K562 (cell line): ENCODE data around the gene ACHE. TPM values are rescaled to one million over a fixed set of nuclear protein-coding genes. Genes with fewer than 3 reads are reported as not detected.

Experiments used
- ILF3 ChIP-seq: fragments of 450-650 bp; IDR thresholded peaks from 2 replicates; pipeline ENCODE4 v1.6.1; 2018; ENCODE audit warnings: antibody characterized with exemption, mild to moderate bottlenecking, moderate library complexity, borderline replicate concordance
- KAT7 ChIP-seq: sonication (generic); formaldehyde crosslinking; IDR thresholded peaks from 2 replicates; pipeline ENCODE4 v1.8.0; 2022; ENCODE audit warnings: missing genetic modification reagents, mild to moderate bottlenecking, borderline replicate concordance
- KLF10 ChIP-seq: fragments of 250-450 bp; sonication (Bioruptor Pico); IDR thresholded peaks from 2 replicates; pipeline ENCODE4 v1.6.1; 2021; ENCODE audit warnings: matching md5 sums
- NFRKB ChIP-seq: fragments of 450-650 bp; IDR thresholded peaks from 2 replicates; pipeline ENCODE4 v1.6.1; 2016; ENCODE audit warnings: low read depth
- SMARCE1 ChIP-seq: fragments of 450-650 bp; IDR thresholded peaks from 2 replicates; pipeline ENCODE4 v1.7.1; 2016; ENCODE audit warnings: mild to moderate bottlenecking
- ZNF133 ChIP-seq: fragments of 250-450 bp; sonication (Bioruptor Pico); IDR thresholded peaks from 2 replicates; pipeline ENCODE4 v1.4.0; 2020; ENCODE audit warnings: mild to moderate bottlenecking
- ZNF431 ChIP-seq: sonication (generic); formaldehyde crosslinking; IDR thresholded peaks from 2 replicates; pipeline ENCODE4 v1.8.0; 2022; ENCODE audit warnings: mild to moderate bottlenecking, missing genetic modification reagents
- ZNF655 ChIP-seq: fragments of 250-450 bp; sonication (Bioruptor Pico); IDR thresholded peaks from 2 replicates; pipeline ENCODE4 v1.5.0; 2021
- polyA plus RNA-seq, 8 experiments: library from polyadenylated mRNA; depleted of rRNA in 4 of 8; stranded (reverse) in 5 of 8; unstranded in 3 of 8; fragments of >200 nt; fragmentation: Nextera tagmentation in 2 of 8; fragmentation: Illumina TruSeq in 1 of 8; extraction: Ambion mirVana in 2 of 8; extraction: Trizol in 1 of 8; gene quantifications; 2 replicates each; pipeline versions ENCODE4 v1.2.1 to v1.2.3, GENCODE V29; 2011 to 2014; ENCODE audit warnings: inconsistent platforms in 1 of 8, missing spikeins in 1 of 8
- total RNA-seq, 7 experiments: library from RNA; depleted of rRNA in 6 of 7; stranded (reverse); fragments of >200 nt in 6 of 7; fragmentation: Illumina TruSeq in 2 of 7; extraction: Trizol in 2 of 7; gene quantifications; 2 replicates each; pipeline versions ENCODE4 v1.2.1 to v1.2.3, GENCODE V29; 2011 to 2021; ENCODE audit warnings: low replicate concordance in 1 of 7
- TF ChIP-seq, protein P1 (sequence below): fragments of 450-650 bp; IDR thresholded peaks from 2 replicates; pipeline ENCODE4 v1.7.1; 2018; ENCODE audit warnings: mild to moderate bottlenecking, low read depth; ENCODE audit not compliant: partially characterized antibody
- TF ChIP-seq, protein P2 (sequence below): fragments of 250-450 bp; sonication (Bioruptor Pico); IDR thresholded peaks from 2 replicates; pipeline ENCODE4 v1.4.0; 2020; ENCODE audit warnings: borderline replicate concordance
- TF ChIP-seq, protein P3 (sequence below): fragments of 250-450 bp; sonication (Bioruptor Pico); IDR thresholded peaks from 2 replicates; pipeline ENCODE4 v1.4.0; 2020; ENCODE audit warnings: mild to moderate bottlenecking, moderate library complexity
- TF ChIP-seq, protein P4 (sequence below): sonication (generic); formaldehyde crosslinking; IDR thresholded peaks from 2 replicates; pipeline ENCODE4 v1.8.1; 2023; ENCODE audit warnings: missing genetic modification reagents, mild to moderate bottlenecking, borderline replicate concordance

ACHE gene
- total and polyA plus RNA-seq, 9 of the 15 experiments (the other 6 are each of a cell fraction or from before 2014, with no cell fraction given) = 0.04 to 8.8 (median 1.9) TPM

- TF ChIP-seq, protein P1, sequence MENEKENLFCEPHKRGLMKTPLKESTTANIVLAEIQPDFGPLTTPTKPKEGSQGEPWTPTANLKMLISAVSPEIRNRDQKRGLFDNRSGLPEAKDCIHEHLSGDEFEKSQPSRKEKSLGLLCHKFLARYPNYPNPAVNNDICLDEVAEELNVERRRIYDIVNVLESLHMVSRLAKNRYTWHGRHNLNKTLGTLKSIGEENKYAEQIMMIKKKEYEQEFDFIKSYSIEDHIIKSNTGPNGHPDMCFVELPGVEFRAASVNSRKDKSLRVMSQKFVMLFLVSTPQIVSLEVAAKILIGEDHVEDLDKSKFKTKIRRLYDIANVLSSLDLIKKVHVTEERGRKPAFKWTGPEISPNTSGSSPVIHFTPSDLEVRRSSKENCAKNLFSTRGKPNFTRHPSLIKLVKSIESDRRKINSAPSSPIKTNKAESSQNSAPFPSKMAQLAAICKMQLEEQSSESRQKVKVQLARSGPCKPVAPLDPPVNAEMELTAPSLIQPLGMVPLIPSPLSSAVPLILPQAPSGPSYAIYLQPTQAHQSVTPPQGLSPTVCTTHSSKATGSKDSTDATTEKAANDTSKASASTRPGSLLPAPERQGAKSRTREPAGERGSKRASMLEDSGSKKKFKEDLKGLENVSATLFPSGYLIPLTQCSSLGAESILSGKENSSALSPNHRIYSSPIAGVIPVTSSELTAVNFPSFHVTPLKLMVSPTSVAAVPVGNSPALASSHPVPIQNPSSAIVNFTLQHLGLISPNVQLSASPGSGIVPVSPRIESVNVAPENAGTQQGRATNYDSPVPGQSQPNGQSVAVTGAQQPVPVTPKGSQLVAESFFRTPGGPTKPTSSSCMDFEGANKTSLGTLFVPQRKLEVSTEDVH = no peak
- TF ChIP-seq ZNF133 (peak; percentile 68; the same call in 1 of the 2 replicates), ZNF431 (CRISPR knock-in tag) (peak; percentile 75; the same call in 1 of the 2 replicates), KLF10 (0 out of 2 replicates have a peak, but pooled peaks have one; percentile 58), KAT7 (CRISPR knock-in tag) (peak; percentile 37; the same call in 1 of the 2 replicates), ZNF655 (CRISPR knock-in tag) (no peak), SMARCE1 (no peak), ILF3 (no peak), NFRKB (no peak)
- TF ChIP-seq, protein P2, sequence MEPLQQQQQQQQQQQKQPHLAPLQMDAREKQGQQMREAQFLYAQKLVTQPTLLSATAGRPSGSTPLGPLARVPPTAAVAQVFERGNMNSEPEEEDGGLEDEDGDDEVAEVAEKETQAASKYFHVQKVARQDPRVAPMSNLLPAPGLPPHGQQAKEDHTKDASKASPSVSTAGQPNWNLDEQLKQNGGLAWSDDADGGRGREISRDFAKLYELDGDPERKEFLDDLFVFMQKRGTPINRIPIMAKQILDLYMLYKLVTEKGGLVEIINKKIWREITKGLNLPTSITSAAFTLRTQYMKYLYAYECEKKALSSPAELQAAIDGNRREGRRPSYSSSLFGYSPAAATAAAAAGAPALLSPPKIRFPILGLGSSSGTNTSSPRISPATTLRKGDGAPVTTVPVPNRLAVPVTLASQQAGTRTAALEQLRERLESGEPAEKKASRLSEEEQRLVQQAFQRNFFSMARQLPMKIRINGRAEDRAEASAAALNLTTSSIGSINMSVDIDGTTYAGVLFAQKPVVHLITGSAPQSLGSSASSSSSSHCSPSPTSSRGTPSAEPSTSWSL (CRISPR knock-in tag) = no peak
- TF ChIP-seq, protein P3, sequence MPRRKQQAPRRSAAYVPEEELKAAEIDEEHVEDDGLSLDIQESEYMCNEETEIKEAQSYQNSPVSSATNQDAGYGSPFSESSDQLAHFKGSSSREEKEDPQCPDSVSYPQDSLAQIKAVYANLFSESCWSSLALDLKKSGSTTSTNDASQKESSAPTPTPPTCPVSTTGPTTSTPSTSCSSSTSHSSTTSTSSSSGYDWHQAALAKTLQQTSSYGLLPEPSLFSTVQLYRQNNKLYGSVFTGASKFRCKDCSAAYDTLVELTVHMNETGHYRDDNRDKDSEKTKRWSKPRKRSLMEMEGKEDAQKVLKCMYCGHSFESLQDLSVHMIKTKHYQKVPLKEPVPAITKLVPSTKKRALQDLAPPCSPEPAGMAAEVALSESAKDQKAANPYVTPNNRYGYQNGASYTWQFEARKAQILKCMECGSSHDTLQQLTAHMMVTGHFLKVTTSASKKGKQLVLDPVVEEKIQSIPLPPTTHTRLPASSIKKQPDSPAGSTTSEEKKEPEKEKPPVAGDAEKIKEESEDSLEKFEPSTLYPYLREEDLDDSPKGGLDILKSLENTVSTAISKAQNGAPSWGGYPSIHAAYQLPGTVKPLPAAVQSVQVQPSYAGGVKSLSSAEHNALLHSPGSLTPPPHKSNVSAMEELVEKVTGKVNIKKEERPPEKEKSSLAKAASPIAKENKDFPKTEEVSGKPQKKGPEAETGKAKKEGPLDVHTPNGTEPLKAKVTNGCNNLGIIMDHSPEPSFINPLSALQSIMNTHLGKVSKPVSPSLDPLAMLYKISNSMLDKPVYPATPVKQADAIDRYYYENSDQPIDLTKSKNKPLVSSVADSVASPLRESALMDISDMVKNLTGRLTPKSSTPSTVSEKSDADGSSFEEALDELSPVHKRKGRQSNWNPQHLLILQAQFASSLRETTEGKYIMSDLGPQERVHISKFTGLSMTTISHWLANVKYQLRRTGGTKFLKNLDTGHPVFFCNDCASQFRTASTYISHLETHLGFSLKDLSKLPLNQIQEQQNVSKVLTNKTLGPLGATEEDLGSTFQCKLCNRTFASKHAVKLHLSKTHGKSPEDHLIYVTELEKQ (CRISPR knock-in tag) = no peak
- TF ChIP-seq, protein P4, sequence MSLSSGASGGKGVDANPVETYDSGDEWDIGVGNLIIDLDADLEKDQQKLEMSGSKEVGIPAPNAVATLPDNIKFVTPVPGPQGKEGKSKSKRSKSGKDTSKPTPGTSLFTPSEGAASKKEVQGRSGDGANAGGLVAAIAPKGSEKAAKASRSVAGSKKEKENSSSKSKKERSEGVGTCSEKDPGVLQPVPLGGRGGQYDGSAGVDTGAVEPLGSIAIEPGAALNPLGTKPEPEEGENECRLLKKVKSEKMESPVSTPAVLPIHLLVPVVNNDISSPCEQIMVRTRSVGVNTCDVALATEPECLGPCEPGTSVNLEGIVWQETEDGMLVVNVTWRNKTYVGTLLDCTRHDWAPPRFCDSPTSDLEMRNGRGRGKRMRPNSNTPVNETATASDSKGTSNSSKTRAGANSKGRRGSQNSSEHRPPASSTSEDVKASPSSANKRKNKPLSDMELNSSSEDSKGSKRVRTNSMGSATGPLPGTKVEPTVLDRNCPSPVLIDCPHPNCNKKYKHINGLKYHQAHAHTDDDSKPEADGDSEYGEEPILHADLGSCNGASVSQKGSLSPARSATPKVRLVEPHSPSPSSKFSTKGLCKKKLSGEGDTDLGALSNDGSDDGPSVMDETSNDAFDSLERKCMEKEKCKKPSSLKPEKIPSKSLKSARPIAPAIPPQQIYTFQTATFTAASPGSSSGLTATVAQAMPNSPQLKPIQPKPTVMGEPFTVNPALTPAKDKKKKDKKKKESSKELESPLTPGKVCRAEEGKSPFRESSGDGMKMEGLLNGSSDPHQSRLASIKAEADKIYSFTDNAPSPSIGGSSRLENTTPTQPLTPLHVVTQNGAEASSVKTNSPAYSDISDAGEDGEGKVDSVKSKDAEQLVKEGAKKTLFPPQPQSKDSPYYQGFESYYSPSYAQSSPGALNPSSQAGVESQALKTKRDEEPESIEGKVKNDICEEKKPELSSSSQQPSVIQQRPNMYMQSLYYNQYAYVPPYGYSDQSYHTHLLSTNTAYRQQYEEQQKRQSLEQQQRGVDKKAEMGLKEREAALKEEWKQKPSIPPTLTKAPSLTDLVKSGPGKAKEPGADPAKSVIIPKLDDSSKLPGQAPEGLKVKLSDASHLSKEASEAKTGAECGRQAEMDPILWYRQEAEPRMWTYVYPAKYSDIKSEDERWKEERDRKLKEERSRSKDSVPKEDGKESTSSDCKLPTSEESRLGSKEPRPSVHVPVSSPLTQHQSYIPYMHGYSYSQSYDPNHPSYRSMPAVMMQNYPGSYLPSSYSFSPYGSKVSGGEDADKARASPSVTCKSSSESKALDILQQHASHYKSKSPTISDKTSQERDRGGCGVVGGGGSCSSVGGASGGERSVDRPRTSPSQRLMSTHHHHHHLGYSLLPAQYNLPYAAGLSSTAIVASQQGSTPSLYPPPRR (CRISPR knock-in tag) = no peak
Measured at GRCh38 chr7:100888988-100889750, 6.5 kb downstream of the ACHE start, which contains the start of gene UFSP1 (continued).
